Inferior parietal cortex (tissue), 1 donor: ENCODE data around the gene TBRG1.
A peak's percentile ranks its signal among the peaks of the same experiment; 100 is the strongest.
"Not testable (repeated sequence)": the region's sequence is repeated elsewhere in the genome, so short reads cannot be mapped to it uniquely, and the experiment has no call there.

Experiments
- DNase-seq: peaks from one replicate; pipeline ENCODE4 v3.0.0-alpha.2; 2016; ENCODE audit errors: extremely low spot score

The TBRG1 gene

GRCh38 chr11:124622531-124623451 lies at the start of gene TBRG1:
TBRG1 (plus strand) TSS chr11:124622864; CDS start chr11:124623084, 220 bp downstream.
- DNase-seq: peak; percentile 96

- DNase-seq: no peak
These were observed 44.8 kb upstream of the TBRG1 start for GRCh38 chr11:124577716-124578427.

- DNase-seq: no peak
These were observed 43.9 kb upstream of the TBRG1 start for GRCh38 chr11:124578761-124579160.

DNA sequence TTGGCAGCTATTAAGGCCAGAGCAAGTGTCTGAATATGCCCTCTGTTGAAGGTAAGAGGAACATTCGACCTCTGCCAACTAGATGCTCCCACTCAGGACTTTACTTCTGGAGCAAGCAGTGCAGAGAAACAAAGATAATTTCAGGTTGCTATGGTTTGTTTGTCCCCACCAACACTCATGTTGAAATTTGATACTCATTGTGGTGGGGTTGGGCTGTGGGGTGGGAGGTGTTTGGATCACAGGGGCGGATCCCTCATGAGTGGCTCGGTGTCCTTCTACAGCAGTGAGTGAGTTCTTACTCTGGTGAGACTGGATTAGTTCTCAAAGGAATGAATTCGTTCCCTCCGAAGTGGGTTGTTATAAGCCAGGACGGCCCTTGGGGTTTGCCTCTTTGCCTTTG lies 40.8 kb upstream of the TBRG1 start:
- no peak for DNase-seq

GRCh38 chr11:124582565-124582964 lies 40.1 kb upstream of the TBRG1 start:
- no peak for DNase-seq

GRCh38 chr11:124583781-124584180 lies 38.9 kb upstream of the TBRG1 start:
- DNase-seq: no peak

- DNase-seq: no peak
These were observed 37.8 kb upstream of the TBRG1 start for GRCh38 chr11:124584681-124585372.

- DNase-seq: peak; percentile 81
These were observed 36.3 kb upstream of the TBRG1 start for GRCh38 chr11:124586238-124586860.

DNA sequence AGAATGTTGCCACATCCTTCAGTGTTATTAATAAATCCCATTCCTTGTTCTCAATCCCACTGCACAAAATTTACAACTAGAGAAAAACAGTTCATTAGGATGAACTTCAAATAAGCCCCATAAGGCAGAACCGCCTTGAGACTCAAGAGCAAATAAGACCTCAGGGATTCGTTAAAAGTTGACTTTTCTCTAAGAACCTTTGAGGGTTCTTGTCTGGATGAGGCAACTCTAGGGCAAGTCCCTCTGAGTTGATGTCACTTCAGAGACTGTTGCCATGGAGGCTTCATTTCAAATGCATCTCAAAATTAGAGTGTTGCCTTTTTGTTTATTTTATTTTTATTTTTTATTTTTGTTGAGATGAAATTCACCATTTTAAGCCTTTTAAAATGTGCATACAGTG lies 31.2 kb upstream of the TBRG1 start:
- DNase-seq: no peak

DNA sequence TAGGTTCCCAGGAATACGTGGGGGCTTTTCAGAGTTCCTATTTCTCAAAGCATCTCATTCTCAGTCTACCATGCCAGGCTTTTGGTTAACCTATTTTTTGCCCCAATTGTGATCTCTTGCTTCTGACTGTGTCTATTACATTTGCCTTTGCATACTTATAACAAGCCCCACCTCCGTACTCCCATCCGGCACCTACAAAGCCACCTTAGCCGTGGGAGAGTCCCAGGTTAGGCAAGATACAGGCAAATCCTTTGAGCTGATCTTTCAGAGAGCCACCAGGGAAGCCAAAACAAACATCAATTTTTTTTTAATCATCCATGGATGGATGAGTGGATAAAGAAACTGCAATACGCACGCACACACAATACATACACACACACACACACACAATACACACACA lies 30.0 kb upstream of the TBRG1 start:
- DNase-seq: no peak

- no peak for DNase-seq
These were observed 27.4 kb upstream of the TBRG1 start for GRCh38 chr11:124595302-124595701.

DNA sequence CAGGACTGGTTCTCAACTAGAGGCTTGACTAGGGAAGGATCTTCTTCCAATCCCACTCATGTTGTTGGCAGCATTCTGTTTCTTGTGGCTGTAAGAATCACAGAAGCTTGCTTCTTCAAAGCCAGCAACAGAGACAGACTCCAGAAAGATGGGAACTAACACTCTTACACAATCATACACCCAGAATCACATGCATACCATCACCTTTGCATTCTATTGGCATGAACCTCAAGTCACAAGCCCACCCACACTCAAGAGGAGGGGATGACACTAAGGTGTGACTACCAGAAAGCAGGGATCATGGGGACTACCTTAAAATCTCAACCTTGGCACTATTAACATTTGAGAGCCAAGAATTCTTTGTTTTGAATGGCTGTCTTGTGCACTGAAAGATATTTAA lies 25.0 kb upstream of the TBRG1 start:
- no peak for DNase-seq

- no peak for DNase-seq
These were observed 21.9 kb upstream of the TBRG1 start for GRCh38 chr11:124600621-124601320.

DNA sequence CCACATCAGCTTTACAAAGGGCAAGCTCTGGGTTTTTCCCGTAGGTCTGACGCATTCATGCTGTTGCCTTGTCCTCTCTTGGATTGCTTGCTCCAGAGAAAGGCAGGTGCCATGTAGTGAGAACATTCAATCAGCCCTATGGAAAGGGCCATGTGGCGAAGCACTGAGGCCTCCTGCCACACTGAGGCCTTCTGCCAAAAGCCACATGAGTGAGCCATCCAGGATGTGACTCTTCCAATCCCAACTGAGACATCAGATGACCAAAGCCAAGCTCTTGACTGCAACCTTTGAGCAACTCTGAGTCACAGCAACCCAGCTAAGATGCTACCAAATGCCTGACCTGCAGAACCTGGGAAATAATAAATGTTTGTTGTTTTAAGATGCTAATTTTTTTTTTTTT lies 20.5 kb upstream of the TBRG1 start:
- DNase-seq: no peak

GRCh38 chr11:124602723-124603122 lies 19.9 kb upstream of the TBRG1 start:
- not testable (repeated sequence) for DNase-seq

DNA sequence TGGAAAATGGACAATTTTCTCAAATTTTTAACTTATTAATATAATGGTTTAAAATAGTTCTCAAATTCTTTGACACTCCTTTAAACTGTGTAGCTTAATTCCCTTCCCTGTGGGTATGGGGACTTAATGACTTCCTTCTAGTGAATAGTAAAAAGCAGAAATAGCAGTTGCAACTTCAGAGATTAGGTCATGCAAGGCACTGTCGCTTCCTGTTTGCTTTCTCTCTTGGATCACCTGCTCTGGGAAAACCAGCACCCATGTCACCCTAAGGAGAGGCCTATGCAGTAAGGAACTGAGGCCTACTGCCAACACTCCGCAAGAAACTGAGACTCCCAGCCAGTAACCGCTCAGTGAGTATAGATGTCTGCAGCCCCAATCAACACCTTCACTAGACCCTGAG lies 16.9 kb upstream of the TBRG1 start:
- DNase-seq: no peak

GRCh38 chr11:124608147-124608546 lies 14.5 kb upstream of the TBRG1 start:
- DNase-seq: no peak

GRCh38 chr11:124610295-124610694 lies 12.4 kb upstream of the TBRG1 start:
- no peak for DNase-seq

- no peak for DNase-seq
These were observed 11.6 kb upstream of the TBRG1 start, which contains the start of gene PANX3 for GRCh38 chr11:124611064-124611463. PANX3 (plus strand) TSS chr11:124611428; CDS start chr11:124611557, 129 bp downstream.

DNA sequence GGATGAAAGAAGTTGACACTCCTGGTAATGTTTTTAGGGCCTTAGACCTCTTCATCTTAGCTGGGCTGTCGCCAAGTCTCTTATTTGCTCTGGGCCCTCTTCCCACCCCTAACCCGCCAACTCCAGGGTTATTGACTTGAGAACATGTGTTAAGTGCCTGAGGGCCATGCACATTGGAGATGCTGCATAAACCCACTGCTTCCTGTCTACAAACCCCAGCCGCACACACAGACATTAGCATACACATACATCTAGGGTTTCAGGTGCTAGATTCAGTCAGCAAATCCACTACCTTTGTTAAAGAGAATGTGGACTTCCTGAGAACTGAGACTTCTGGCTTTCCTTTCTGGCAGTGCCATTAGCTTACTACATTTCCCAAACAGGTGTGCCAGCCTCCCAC lies 10.6 kb upstream of the TBRG1 start:
- DNase-seq: no peak

GRCh38 chr11:124612567-124613246 lies 10.0 kb upstream of the TBRG1 start:
- no peak for DNase-seq
